Measurements from ENCODE around the gene FAM83G.
"Not testable (repeated sequence)": the region's sequence is repeated elsewhere in the genome, so short reads cannot be mapped to it uniquely, and the experiment has no call there.

The FAM83G gene, protein sequence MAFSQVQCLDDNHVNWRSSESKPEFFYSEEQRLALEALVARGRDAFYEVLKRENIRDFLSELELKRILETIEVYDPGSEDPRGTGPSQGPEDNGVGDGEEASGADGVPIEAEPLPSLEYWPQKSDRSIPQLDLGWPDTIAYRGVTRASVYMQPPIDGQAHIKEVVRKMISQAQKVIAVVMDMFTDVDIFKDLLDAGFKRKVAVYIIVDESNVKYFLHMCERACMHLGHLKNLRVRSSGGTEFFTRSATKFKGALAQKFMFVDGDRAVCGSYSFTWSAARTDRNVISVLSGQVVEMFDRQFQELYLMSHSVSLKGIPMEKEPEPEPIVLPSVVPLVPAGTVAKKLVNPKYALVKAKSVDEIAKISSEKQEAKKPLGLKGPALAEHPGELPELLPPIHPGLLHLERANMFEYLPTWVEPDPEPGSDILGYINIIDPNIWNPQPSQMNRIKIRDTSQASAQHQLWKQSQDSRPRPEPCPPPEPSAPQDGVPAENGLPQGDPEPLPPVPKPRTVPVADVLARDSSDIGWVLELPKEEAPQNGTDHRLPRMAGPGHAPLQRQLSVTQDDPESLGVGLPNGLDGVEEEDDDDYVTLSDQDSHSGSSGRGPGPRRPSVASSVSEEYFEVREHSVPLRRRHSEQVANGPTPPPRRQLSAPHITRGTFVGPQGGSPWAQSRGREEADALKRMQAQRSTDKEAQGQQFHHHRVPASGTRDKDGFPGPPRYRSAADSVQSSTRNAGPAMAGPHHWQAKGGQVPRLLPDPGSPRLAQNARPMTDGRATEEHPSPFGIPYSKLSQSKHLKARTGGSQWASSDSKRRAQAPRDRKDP

GRCh38 chr17:19004421-19005136, at the start of gene FAM83G:
FAM83G (minus strand) TSS chr17:19004764; CDS start chr17:19004041, 723 bp downstream.
- DNase-seq (ENCODE audit: low spot score) = peak; percentile 78

- not testable (repeated sequence) for DNase-seq (ENCODE audit: low spot score)
These were observed 44.3 kb upstream of the FAM83G start for GRCh38 chr17:19048826-19049225.

GRCh38 chr17:19047510-19047909, 42.9 kb upstream of the FAM83G start:
- not testable (repeated sequence) for DNase-seq (ENCODE audit: low spot score)

GRCh38 chr17:19046782-19047375, 42.3 kb upstream of the FAM83G start, which contains the start of gene GRAP:
GRAP (minus strand) TSS chr17:19046957; CDS start chr17:19046926, 31 bp downstream.
- DNase-seq (ENCODE audit: low spot score) = not testable (repeated sequence)

DNA sequence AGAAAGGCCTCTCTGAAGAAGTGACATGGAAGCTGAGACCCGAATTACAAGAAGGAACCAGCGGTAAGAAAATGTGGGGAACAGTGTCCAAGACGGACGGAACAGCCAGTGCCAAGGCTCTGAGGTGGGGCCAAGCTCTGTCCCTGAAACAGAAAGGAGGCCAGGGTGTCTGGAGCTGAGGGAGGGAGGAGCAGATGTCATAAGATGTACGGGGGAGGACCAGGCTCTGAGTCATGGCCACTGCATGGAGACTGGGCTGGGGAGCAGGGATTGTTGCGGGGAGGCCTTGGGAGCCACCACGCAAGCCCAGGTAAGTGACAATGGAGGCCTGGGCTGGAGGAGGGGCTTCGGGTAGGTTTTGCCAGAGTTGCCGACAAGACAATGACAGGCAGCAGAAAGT, 40.1 kb upstream of the FAM83G start:
- DNase-seq (ENCODE audit: low spot score) = not testable (repeated sequence)

DNA sequence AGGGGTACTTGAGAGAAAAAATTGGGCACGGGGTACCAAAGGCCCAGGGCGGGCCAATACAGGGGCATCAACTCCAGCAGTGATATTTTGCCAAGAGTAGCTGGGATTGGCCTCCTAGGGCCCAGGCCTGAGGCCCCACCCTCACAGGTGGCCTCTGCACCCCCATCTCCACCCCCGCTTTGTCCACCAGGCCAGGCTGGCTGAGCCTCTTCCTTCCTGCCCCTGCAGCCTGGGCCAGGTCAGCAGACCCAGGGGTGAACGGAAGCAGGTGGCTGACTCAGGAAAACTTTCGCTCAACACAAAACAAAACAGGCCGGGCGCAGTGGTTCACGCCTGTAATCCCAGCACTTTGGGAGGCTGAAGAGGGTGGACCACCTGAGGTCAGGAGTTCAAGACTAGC, 38.5 kb upstream of the FAM83G start:
- not testable (repeated sequence) for DNase-seq (ENCODE audit: low spot score)

- DNase-seq (ENCODE audit: low spot score) = not testable (repeated sequence)
These were observed 37.8 kb upstream of the FAM83G start for GRCh38 chr17:19042369-19042768.

DNA sequence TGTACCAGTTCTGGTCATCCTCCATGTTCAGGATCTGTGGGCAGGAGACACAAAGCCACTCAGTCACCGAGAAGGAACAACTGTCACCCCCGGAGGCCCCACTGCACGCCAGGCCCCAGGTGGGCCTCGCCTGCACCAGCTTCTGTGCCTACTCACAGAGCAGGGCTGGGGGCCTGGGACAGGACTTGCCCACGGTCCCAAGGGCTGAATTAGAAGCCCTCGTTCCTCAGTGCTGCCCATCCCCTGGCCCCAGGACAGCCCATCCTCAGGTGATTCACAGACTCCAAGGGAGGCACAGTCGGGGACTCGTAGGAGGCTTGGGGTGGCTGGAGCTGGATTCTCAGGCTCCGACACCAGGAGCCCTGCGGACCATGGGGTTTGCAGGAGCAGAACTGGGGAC, 37.3 kb upstream of the FAM83G start:
- DNase-seq (ENCODE audit: low spot score) = not testable (repeated sequence)

- DNase-seq (ENCODE audit: low spot score) = not testable (repeated sequence)
These were observed 35.8 kb upstream of the FAM83G start for GRCh38 chr17:19040350-19040749.

GRCh38 chr17:19038730-19039129, 34.2 kb upstream of the FAM83G start:
- not testable (repeated sequence) for DNase-seq (ENCODE audit: low spot score)

DNA sequence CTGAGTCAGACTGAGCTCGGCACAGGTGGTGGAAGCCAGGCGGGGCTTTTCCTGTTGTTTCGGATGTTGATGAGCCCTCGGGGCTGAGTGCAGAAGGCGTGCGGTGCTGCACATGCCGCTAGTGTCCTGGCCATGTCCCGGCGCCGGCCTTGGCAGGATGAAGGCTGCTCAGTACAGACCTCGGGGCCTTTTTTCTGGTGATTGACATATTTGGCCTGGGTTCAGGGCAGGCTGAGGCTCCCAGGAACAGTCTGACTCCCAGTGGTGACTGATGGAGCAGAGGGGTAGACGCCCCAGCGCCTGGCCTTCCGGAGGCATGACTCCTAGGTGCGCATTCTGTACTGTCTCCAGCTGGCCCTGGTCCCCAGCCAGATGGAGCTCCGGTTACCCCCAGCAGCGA, 33.4 kb upstream of the FAM83G start:
- DNase-seq (ENCODE audit: low spot score) = not testable (repeated sequence)

- not testable (repeated sequence) for DNase-seq (ENCODE audit: low spot score)
These were observed 33.0 kb upstream of the FAM83G start for GRCh38 chr17:19037547-19037946.

DNA sequence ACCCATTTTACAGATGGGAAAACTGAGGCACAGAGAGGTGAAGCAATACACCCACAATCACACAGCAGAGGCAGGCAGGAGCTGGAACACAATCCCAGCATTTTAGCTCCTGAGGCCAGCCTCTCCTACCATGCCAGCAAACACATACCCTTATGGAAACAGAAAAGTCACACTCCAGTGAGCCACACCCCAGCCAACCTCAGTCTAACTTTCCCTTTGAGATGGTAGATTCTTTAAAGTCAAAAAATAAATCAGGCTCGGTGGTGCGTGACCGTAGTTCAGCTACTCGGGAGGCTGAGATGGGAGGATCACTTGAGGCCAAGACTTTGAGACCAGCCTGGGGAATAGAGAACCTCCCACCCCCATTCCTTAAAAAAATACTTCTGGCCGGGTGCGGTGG, 31.6 kb upstream of the FAM83G start:
- DNase-seq (ENCODE audit: low spot score) = not testable (repeated sequence)

- not testable (repeated sequence) for DNase-seq (ENCODE audit: low spot score)
These were observed 27.9 kb upstream of the FAM83G start for GRCh38 chr17:19032377-19032988.

GRCh38 chr17:19031729-19032128, 27.2 kb upstream of the FAM83G start:
- DNase-seq (ENCODE audit: low spot score) = not testable (repeated sequence)

DNA sequence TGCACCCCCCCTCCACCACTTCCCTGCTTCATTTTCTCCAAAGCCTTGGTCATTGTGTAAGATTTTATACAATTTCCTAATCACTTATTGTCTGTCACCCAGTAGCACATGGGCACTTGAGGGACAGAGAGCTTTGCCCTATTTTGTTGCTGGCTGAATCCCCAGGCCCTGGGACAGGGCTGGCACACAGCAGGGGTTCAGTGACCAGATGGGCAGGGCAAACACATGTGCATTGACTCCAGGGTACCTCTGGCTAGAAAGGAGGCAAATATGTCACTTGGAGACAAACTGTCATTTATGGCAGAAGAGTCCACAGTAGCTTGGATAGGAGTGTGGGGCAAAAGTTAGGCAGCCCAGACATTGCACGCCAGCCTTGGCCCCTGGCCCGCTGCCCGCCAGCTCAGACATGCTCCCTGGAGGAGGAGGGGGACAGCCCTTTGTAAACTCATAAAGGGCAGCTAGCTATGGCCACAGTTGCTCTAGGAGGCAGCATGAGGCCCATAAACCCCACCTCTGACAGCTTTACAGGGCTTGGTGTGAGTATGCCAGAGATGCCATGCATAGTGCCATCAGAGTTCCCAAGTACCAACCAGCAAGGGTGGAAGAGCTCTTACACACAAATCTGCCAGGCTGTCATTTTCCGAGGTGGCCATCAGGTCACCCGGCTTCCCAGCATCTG, 26.3 kb upstream of the FAM83G start:
- DNase-seq (ENCODE audit: low spot score) = not testable (repeated sequence)

DNA sequence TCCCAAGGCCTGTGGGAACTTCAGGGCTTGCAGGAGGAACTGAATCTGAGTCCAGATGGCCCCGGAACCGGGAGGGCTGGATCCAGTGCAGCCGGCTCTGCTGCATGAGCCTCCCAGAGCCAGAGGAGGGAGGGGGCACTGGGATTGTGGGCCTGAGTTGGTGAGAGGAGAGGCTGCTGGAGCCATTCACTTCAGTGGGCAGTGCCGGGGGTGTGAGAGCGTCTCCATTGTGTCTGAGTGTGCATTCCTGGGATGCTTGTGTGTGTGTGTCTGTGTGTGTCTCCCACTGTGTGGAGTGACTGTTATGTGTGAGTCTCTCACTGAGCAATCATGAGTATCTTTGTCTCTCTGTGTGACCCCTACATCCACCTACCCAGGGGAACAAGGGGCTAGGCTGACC, 25.2 kb upstream of the FAM83G start:
- not testable (repeated sequence) for DNase-seq (ENCODE audit: low spot score)

- DNase-seq (ENCODE audit: low spot score) = not testable (repeated sequence)
These were observed 24.1 kb upstream of the FAM83G start for GRCh38 chr17:19028671-19029070.

- DNase-seq (ENCODE audit: low spot score) = no peak
These were observed 19.8 kb upstream of the FAM83G start for GRCh38 chr17:19024101-19025078.

All from HuH-7 (cell line).